Non-pigmented ciliary epithelial cell (primary cell): ENCODE data around the gene TUBG2.
"Not testable (repeated sequence)": the region's sequence is repeated elsewhere in the genome, so short reads cannot be mapped to it uniquely, and the experiment has no call there.

Experiments
- DNase-seq: peaks from one replicate; pipeline ENCODE4 v3.0.0-alpha.2; 2010; ENCODE audit warnings: low read depth

Gene TUBG2

GRCh38 chr17:42655528-42655927, 3.6 kb upstream of the TUBG2 start:
- no peak for DNase-seq

- DNase-seq: no peak
These were observed 1.1 kb upstream of the TUBG2 start for GRCh38 chr17:42657824-42658588.

- not testable (repeated sequence) for DNase-seq
These were observed 819 bp downstream of the TUBG2 start for GRCh38 chr17:42659932-42660274.

GRCh38 chr17:42660692-42661345, 1.7 kb downstream of the TUBG2 start:
- no peak for DNase-seq

- DNase-seq: no peak
These were observed 6.5 kb downstream of the TUBG2 start for GRCh38 chr17:42665581-42666001.

GRCh38 chr17:42666126-42666525, 7.0 kb downstream of the TUBG2 start:
- DNase-seq: not testable (repeated sequence)

GRCh38 chr17:42667088-42667951, 8.2 kb downstream of the TUBG2 start:
- DNase-seq: no peak

GRCh38 chr17:42669705-42669976, 10.6 kb downstream of the TUBG2 start:
- no peak for DNase-seq

- no peak for DNase-seq
These were observed 11.1 kb downstream of the TUBG2 start for GRCh38 chr17:42669977-42670788.

- no peak for DNase-seq
These were observed 11.9 kb downstream of the TUBG2 start for GRCh38 chr17:42670789-42671657.

- DNase-seq: no peak
These were observed 13.0 kb downstream of the TUBG2 start for GRCh38 chr17:42672038-42672437.

- no peak for DNase-seq
These were observed 14.3 kb downstream of the TUBG2 start for GRCh38 chr17:42673266-42673884.

GRCh38 chr17:42673885-42674754, 15.0 kb downstream of the TUBG2 start:
- DNase-seq: no peak

- no peak for DNase-seq
These were observed 15.8 kb downstream of the TUBG2 start for GRCh38 chr17:42674755-42675347.

GRCh38 chr17:42675348-42675964, 16.4 kb downstream of the TUBG2 start:
- no peak for DNase-seq

GRCh38 chr17:42675965-42676423, 16.9 kb downstream of the TUBG2 start:
- no peak for DNase-seq

- no peak for DNase-seq
These were observed 17.4 kb downstream of the TUBG2 start, which contains the start of gene PLEKHH3 for GRCh38 chr17:42676424-42677011. TSS of gene PLEKHH3 (minus strand) at chr17:42676994. CDS start at chr17:42676563, 431 bp downstream.
